Measurements from ENCODE around the gene ZNF44. TPM values are rescaled to one million over a fixed set of nuclear protein-coding genes. Genes with fewer than 3 reads are reported as not detected.
A peak's percentile ranks its signal among the peaks of the same experiment; 100 is the strongest.

Gene ZNF44
- total and polyA plus RNA-seq, 2 of the 13 experiments (the other 11 are each of a cell fraction or from before 2014, with no cell fraction given), result 6.9 to 15.7 TPM

- TF ChIP-seq SCMH1 (CRISPR knock-in tag; IDR thresholded peaks at IDR 0.05; ENCODE audit: borderline replicate concordance) (no peak), ZNF770 (CRISPR knock-in tag; IDR thresholded peaks at IDR 0.05) (no peak), PLRG1 (conservative IDR thresholded peaks at IDR 0.05) (no peak), ZNF644 (CRISPR knock-in tag; IDR thresholded peaks at IDR 0.05; ENCODE audit: low read depth) (peak; percentile 76; the same call in 1 of the 2 replicates), TMF1 (CRISPR knock-in tag; IDR thresholded peaks at IDR 0.05; ENCODE audit: low read depth) (no peak), SMARCC2 (IDR thresholded peaks at IDR 0.05) (no peak), ZNF446 (CRISPR knock-in tag; IDR thresholded peaks at IDR 0.05) (no peak), SALL1 (CRISPR knock-in tag; IDR thresholded peaks at IDR 0.05) (no peak; the same call in 1 of the 2 replicates), KAT2B (IDR thresholded peaks at IDR 0.05; ENCODE audit: borderline replicate concordance, low read depth, low read length) (no peak), TBX3 (IDR thresholded peaks at IDR 0.05; ENCODE audit: borderline replicate concordance) (peak; percentile 93), KAT8 (CRISPR knock-in tag; IDR thresholded peaks at IDR 0.05) (no peak), CEBPB (IDR thresholded peaks at IDR 0.05; ENCODE audit: borderline replicate concordance, low read depth, low read length) (no peak), TCF7 (IDR thresholded peaks at IDR 0.05; ENCODE audit: low read depth) (peak; percentile 83), NFE2L2 (IDR thresholded peaks at IDR 0.05; ENCODE audit: low read length) (no peak), RFX1 (IDR thresholded peaks at IDR 0.05) (no peak), DRAP1 (CRISPR knock-in tag; IDR thresholded peaks at IDR 0.05) (peak; percentile 33; the same call in 1 of the 2 replicates), HNF4G (IDR thresholded peaks at IDR 0.05; ENCODE audit: borderline replicate concordance, low read depth, low read length) (peak; percentile 77), HNF4G (CRISPR knock-in tag; IDR thresholded peaks at IDR 0.05; ENCODE audit: borderline replicate concordance, low read depth) (peak; percentile 73; the same call in 1 of the 2 replicates), RBM39 (IDR thresholded peaks at IDR 0.05; ENCODE audit: low read depth, low read length, poor library complexity, severe bottlenecking) (no peak), ZNF883 (CRISPR knock-in tag; IDR thresholded peaks at IDR 0.05; ENCODE audit: not compliant biosample characterization) (no peak), ZNF570 (CRISPR knock-in tag; IDR thresholded peaks at IDR 0.05; ENCODE audit: borderline replicate concordance) (no peak), ZNF10 (CRISPR knock-in tag; IDR thresholded peaks at IDR 0.05; ENCODE audit: borderline replicate concordance, low read depth) (no peak), FIP1L1 (IDR thresholded peaks at IDR 0.05; ENCODE audit: borderline replicate concordance, insufficient read depth, low read depth, low read length) (no peak), ZNF740 (CRISPR knock-in tag; IDR thresholded peaks at IDR 0.05) (no peak), ZNF441 (CRISPR knock-in tag; IDR thresholded peaks at IDR 0.05; ENCODE audit: borderline replicate concordance) (no peak), ZFP36 (IDR thresholded peaks at IDR 0.05; ENCODE audit: borderline replicate concordance, low read depth, low read length, partially characterized antibody) (no peak), ZEB1 (IDR thresholded peaks at IDR 0.05; ENCODE audit: insufficient replicate concordance, low read depth) (no peak), ZNF44 (CRISPR knock-in tag; IDR thresholded peaks at IDR 0.05) (no peak), NFYB (CRISPR knock-in tag; IDR thresholded peaks at IDR 0.05) (no peak), ZNF484 (CRISPR knock-in tag; IDR thresholded peaks at IDR 0.05; ENCODE audit: borderline replicate concordance, low read depth) (no peak)
Measured at GRCh38 chr19:12330340-12330739, 35.7 kb upstream of the ZNF44 start (continued).

Measured in HepG2 (cell line).